Suppressor macrophage (primary cell): ENCODE measurements around the gene TCF7.

Experiments
- DNase-seq, 4 experiments: peaks; one replicate each; pipeline ENCODE4 v3.0.0-alpha.2; 2020 to 2022

The TCF7 gene

GRCh38 chr5:134091626-134092121 lies 22.8 kb upstream of the TCF7 start:
- DNase-seq: no peak

DNA sequence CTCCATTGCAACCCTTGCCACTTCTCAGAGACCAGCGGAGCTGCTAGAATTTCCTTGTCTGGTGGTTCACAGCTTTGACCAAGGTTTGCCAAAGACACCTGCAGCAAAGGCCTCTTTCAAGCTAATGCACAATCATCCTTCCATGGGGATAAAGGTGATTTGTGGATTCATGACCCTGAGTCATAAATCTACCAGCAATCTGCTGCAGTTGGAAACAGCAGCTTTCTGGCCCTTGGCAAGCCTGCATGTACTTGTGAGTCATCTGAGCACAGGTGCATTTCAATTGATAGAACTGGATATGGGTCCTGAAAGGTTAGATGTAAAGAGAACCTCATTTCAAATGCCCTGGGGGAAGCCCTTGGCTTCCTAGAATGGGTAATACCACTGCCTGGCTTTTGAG lies 21.6 kb upstream of the TCF7 start:
- no peak for DNase-seq

- no peak for DNase-seq
Measured at GRCh38 chr5:134093351-134093750, 21.1 kb upstream of the TCF7 start.

DNA sequence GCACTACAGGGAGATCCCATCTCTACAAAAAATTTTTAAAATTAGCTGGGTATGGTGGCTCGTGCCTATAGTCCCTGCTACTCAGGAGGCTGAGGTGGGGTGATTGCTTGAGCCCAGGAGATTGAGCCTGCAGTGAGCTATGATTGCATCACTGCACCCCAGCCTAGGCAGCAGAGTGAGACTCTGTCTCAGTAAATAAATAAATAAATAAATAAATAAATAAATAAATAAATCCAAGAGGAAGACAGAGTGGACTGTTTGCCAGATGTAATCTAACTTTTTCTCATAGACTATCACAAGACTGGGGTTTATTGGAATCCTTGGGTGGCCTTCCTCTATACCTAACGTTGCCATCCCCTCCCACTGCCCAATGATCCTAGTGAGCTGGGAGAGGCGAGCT lies 19.2 kb upstream of the TCF7 start:
- no peak for DNase-seq

- no peak for DNase-seq
Measured at GRCh38 chr5:134095887-134096589, 18.4 kb upstream of the TCF7 start.

GRCh38 chr5:134097211-134097749 lies 17.2 kb upstream of the TCF7 start:
- no peak for DNase-seq

DNA sequence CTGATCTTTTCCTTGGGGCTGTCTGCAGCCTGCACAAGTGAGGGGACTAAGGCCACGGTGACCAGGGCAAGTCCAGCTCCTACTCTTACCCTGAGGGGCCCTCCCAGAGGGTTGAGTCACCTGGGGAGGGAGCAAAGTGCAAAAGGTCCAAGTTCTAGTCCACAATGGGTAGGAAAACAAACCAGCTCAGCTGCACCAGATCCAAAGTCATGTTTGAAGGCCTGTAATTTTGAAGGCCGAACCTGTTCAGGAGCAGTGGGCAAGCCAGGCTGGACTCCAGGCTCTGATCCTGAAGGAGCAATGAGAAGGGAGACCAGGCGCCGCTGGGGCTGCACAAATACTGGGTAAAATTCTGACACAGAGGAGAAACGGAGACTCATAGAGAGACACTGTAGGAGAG lies 15.8 kb upstream of the TCF7 start:
- DNase-seq: no peak

- no peak for DNase-seq
Measured at GRCh38 chr5:134099288-134099872, 15.1 kb upstream of the TCF7 start.

DNA sequence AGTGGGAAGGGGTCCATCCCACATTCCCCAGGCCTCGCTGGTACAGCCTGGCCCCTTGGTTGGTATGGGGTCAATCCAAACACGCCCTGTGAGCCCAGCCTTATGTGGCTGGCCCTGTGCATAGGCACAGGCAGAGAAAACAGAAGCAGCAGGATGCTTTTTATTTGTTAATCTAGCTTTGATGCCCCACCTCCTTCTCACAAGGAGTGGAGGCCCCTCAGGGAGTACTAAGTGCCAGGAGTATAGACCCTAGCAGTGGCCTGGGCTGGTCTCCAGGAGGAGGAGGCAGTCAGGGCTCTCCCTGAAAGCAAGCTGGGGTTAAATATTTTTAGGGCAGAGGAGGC lies 14.6 kb upstream of the TCF7 start:
- no peak for DNase-seq

- no peak for DNase-seq
Measured at GRCh38 chr5:134100283-134101091, 14.0 kb upstream of the TCF7 start.

DNA sequence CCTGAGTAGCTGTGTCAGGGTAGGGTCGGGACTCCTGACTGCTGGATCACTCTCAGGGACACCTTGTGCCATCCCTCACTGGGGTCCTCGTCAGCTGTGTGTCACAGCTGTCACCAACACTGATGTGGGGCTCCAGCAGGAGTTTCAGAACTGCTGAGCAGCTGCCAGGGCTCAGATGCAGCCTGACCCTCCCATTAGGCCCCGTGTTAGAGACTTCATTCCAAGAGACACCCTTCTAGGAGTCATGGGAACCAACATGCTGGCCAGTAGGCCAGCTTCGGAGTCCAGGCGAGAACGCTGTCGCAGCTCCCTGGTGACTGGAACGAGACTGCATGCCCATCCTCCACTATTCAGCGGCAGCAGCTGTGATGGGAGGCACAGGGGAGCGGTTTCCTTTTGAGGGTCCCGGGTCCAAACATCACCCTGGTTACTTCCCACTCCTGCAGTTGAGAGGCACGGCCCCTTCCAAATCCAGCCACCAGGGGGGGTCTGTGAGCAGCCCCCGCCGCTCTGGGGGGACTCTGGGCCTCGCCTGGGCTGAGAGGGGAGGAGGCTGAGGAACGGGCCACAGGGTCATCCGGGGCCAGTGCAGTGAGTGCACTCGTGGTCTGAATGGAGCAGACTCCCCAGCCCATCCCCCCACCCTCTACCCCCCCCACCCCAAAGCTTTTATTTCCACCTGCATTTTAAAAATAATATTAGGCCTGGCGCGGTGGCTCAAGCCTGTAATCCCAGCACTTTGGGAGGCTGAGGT lies 12.6 kb upstream of the TCF7 start:
- DNase-seq: peak; percentile 65 to 85 (median 74)

- DNase-seq: no peak
Measured at GRCh38 chr5:134103397-134103796, 11.1 kb upstream of the TCF7 start.

DNA sequence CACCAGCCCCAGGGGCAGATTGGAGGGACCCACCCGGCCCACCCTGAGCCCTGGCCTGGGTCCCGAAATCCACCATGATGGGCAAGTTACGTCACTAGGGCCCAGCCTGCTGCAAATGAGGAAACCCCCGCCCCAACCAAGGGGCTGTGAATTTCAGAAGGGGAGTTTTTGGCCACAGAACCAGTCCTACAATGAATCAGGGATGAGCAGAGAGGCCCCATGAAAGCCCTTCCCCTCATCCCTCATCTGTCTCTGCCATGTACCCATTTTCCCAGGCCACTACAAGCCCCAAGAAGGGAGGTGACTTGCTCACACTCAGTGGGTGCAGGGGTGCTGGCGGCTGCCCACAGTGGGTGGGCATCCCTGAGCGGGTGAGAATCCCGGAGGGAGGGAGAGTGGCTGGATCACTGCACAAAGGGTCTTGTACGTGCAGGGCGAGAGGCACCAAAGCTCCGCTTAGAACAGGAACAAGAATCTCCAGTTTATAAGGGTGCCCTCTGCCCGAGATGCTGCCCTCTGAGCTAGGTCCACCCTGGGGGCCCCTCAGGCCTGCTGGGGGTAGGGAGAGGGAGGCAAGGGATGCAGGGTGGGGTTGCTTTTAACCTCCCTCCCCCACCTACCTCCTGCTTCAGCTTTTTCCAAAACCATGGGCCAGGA lies 10.4 kb upstream of the TCF7 start:
- DNase-seq: no peak

GRCh38 chr5:134106991-134107701 lies 7.3 kb upstream of the TCF7 start:
- DNase-seq: no peak

DNA sequence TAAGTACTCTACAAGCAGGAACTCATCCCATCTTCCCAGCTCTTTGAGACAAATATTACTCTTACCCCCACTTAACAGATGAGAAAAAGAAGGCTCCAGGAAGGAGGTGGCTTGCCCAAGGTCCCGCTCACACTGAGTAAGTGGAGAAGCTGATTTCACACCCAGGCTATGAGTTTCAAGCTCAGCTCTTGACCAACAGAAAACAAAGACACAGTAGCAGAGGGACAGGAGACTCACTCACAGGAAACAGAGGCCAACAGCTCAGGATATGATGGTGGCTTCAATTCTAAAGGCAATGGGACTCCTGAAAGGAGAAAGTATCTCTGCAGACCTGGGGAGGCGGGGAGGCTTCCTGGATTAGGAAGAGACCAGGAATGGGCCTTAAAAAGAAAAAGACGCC lies 6.7 kb upstream of the TCF7 start:
- DNase-seq: no peak

DNA sequence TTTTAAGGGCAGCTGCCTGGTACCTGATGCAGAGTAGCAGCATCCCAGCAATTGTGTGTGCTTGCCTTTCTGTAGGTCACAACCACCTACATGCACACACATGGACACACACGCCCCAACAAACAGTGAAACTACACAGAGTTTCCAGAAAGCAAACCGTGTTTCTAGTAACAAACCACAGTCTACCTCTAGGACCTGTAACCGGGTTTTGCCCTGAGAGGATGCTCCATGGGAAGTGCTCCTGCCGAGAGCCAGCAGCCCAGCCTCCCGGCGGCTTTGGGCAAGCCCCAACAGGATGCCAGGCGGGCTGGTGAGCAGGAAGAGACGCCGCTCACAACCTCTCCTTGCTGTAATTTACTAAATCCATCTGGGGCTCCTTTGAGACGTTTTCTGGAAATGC lies 4.1 kb upstream of the TCF7 start:
- DNase-seq: no peak

DNA sequence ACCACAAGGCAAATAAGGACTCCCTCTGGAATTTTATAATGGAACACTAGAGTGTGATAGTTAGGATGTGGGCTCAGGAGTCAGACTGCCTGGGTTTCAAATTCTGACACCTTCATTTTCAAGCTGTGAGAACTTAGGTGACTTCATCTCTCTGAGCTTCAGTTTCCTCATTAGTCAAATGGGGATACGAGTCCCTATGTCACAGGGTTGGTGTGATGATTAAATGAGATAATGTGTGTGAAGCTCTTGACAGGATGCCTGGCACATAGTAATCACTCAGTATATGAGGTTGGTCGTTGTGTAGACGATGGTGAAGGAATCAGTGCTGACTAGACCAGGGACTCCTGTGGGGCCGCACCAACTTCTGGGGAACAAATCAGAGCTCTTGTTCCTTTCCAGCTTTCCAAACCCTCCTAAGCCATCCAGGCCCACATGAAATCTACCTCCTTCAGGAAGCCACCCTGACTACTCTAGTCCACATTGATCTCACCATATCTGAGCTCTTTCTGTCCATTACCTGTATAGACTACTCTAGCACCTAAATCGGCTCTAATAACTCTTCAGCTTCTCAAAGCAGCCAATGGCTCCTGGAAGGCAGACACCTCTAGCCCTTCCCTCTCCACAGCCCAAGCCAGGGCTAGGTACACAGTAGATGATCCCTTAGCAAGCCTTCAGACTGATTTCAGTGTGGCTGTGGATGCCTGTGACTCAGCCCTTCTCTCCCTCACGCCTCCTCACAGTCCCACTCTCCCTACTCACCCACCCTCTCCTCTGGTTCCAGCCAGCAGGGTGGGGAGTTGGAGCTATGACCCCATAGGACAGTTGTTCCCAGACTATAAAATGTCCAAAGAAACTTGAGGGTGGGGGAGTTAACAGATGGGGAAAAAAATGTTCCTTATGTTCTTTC lies 2.5 kb upstream of the TCF7 start:
- no peak for DNase-seq

- no peak for DNase-seq
Measured at GRCh38 chr5:134112726-134113362, 1.6 kb upstream of the TCF7 start.

GRCh38 chr5:134113363-134113889 lies 1.1 kb upstream of the TCF7 start:
- DNase-seq: no peak
